Keratinocyte (primary cell): ENCODE data around the gene KCNMA1. TPM values are rescaled to one million over a fixed set of nuclear protein-coding genes. Genes with fewer than 3 reads are reported as not detected.

Source experiments
- DNase-seq: peaks from one replicate; pipeline ENCODE4 v3.0.0-alpha.2; 2011; ENCODE audit warnings: low read depth, missing footprints, low spot score
- FAIRE-seq: peaks from 2 replicates; lab custom pipeline; 2011; peaks lifted over from hg19 to GRCh38; lab: Jason Lieb, UNC
- H2AFZ ChIP-seq: 2 replicates; pipeline ENCODE4 v1.6.0; 2012; ENCODE audit warnings: low read length, control low read depth, inconsistent platforms; ENCODE audit not compliant: control insufficient read depth
- H3K27ac ChIP-seq: 2 replicates; pipeline ENCODE4 v1.5.1; 2011; ENCODE audit warnings: low read length; ENCODE audit not compliant: control insufficient read depth, insufficient read depth
- H3K27me3 ChIP-seq: 3 replicates; pipeline ENCODE4 v1.6.0; 2011; ENCODE audit warnings: low read length; ENCODE audit not compliant: control insufficient read depth, insufficient read depth; ENCODE audit errors: extremely low read depth
- H3K36me3 ChIP-seq, 2 experiments: 2 replicates in 1 of 2; 3 replicates in 1 of 2; pipeline ENCODE4 v1.5.1; 2011; ENCODE audit warnings: low read length in 2 of 2, mild to moderate bottlenecking in 1 of 2; ENCODE audit not compliant: control insufficient read depth in 2 of 2, insufficient read depth in 2 of 2; ENCODE audit errors: extremely low read depth in 1 of 2
- H3K4me1 ChIP-seq: 3 replicates; pipeline ENCODE4 v1.5.1; 2011; ENCODE audit warnings: low read length; ENCODE audit not compliant: control insufficient read depth, insufficient read depth; ENCODE audit errors: extremely low read depth
- H3K4me2 ChIP-seq: 3 replicates; pipeline ENCODE4 v1.6.0; 2011; ENCODE audit warnings: low read depth, low read length; ENCODE audit not compliant: control insufficient read depth, insufficient read depth; ENCODE audit errors: extremely low read depth
- H3K4me3 ChIP-seq, 3 experiments: fragments of 200-600 bp in 1 of 3; sonication (generic) in 1 of 3; 2 replicates in 2 of 3; 3 replicates in 1 of 3; pipeline ENCODE4 v1.5.1; 2011 to 2016; ENCODE audit warnings: low read length in 3 of 3, mild to moderate bottlenecking in 3 of 3, control low read depth in 2 of 3, inconsistent platforms in 1 of 3, low read depth in 1 of 3, mixed read lengths in 1 of 3, mixed run types in 1 of 3, moderate library complexity in 1 of 3; ENCODE audit not compliant: control insufficient read depth in 2 of 3, insufficient read depth in 2 of 3; ENCODE audit errors: extremely low read depth in 1 of 3
- H3K79me2 ChIP-seq: 2 replicates; pipeline ENCODE4 v1.6.0; 2012; ENCODE audit warnings: low read length; ENCODE audit not compliant: control insufficient read depth, insufficient read depth
- H3K9ac ChIP-seq: 3 replicates; pipeline ENCODE4 v1.6.0; 2011; ENCODE audit warnings: low read length; ENCODE audit not compliant: control insufficient read depth, insufficient read depth; ENCODE audit errors: extremely low read depth
- H3K9me1 ChIP-seq: 3 replicates; pipeline ENCODE4 v1.6.0; 2011; ENCODE audit warnings: low read length; ENCODE audit not compliant: control insufficient read depth, insufficient read depth; ENCODE audit errors: extremely low read depth
- H3K9me3 ChIP-seq: 2 replicates; pipeline ENCODE4 v1.5.1; 2012; ENCODE audit warnings: low read depth, low read length; ENCODE audit not compliant: control insufficient read depth
- H4K20me1 ChIP-seq: 3 replicates; pipeline ENCODE4 v1.6.0; 2011; ENCODE audit warnings: low read length; ENCODE audit not compliant: control insufficient read depth, insufficient read depth; ENCODE audit errors: extremely low read depth
- EZH2 ChIP-seq: IDR thresholded peaks from one replicate; pipeline ENCODE4 v1.6.1; 2012; ENCODE audit warnings: inconsistent platforms, mild to moderate bottlenecking, low read length, moderate library complexity
- dilution Hi-C: fragments of 300-500 bp; cut with MboI; formaldehyde crosslinking; loops from one replicate; pipeline ENCODE4 v1.7.0; 2020; ENCODE audit warnings: low sequenced_read_pairs; ENCODE audit not compliant: extremely low pct_ligation_motif_present
- polyA plus RNA-seq, 5 experiments: library from polyadenylated mRNA; depleted of rRNA in 3 of 5; stranded (reverse) in 3 of 5; stranded (forward) in 1 of 5; unstranded in 1 of 5; fragments of >200 nt; gene quantifications; 1 replicate in 1 of 5; 2 replicates in 3 of 5; 3 replicates in 1 of 5; pipeline versions ENCODE4 v1.2.1 to v1.2.3, GENCODE V29; 2011 to 2012; ENCODE audit warnings: missing spikeins in 2 of 5, low read depth in 1 of 5, low replicate concordance in 1 of 5
- TF ChIP-seq, protein P1 (sequence below), 3 experiments: IDR thresholded peaks in 1 of 3; conservative IDR thresholded peaks in 1 of 3; optimal IDR thresholded peaks in 1 of 3; 2 replicates in 2 of 3; 3 replicates in 1 of 3; pipeline versions ENCODE3 to v1.5.1; 2011; ENCODE audit warnings: low read length in 3 of 3, mild to moderate bottlenecking in 3 of 3, moderate library complexity in 2 of 3, control low read depth in 1 of 3, inconsistent platforms in 1 of 3; ENCODE audit not compliant: insufficient read depth in 2 of 3; ENCODE audit errors: extremely low read depth in 1 of 3

KCNMA1 gene
- polyA plus RNA-seq, 1 donor (not counting 4 experiments of a cell fraction or from before 2014, with no cell fraction given): 6.3 TPM

DNA sequence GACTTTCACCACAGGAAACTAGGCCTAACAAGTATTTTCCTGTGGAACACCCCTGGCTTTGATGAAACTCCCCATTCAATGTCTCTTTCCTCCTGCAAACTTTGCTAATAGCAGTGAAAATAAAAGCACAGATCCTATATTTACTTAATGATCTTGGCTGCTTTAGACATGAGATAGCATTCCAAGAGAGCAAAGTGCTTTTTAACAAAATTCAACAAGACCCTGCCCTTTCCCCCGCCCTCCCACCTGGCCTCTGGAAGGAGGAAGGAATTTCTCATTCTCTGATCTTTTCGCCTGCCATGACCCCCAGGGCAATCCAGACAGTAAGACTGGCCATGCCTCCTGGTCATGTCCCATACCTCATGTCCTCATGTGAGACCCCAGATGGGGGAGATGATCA lies 185.7 kb downstream of the KCNMA1 start:
- Histone ChIP-seq H4K20me1 (no peaks in the 10 kb centered on the region), H3K9me1 (no peaks in the 10 kb centered on the region), H3K4me3 (no peak overlapping the region), H3K36me3 (no peaks in the 10 kb centered on the region), H3K27ac (no peak overlapping the region), H3K79me2 (no peaks in the 10 kb centered on the region), H3K4me2 (no peak overlapping the region), H3K9ac (no peak overlapping the region), H3K9me3 (no peaks in the 10 kb centered on the region), H3K27me3 (no peaks in the 10 kb centered on the region), H3K4me1 (no peaks in the 10 kb centered on the region), H2AFZ (no peak overlapping the region)
- TF ChIP-seq, protein P1, sequence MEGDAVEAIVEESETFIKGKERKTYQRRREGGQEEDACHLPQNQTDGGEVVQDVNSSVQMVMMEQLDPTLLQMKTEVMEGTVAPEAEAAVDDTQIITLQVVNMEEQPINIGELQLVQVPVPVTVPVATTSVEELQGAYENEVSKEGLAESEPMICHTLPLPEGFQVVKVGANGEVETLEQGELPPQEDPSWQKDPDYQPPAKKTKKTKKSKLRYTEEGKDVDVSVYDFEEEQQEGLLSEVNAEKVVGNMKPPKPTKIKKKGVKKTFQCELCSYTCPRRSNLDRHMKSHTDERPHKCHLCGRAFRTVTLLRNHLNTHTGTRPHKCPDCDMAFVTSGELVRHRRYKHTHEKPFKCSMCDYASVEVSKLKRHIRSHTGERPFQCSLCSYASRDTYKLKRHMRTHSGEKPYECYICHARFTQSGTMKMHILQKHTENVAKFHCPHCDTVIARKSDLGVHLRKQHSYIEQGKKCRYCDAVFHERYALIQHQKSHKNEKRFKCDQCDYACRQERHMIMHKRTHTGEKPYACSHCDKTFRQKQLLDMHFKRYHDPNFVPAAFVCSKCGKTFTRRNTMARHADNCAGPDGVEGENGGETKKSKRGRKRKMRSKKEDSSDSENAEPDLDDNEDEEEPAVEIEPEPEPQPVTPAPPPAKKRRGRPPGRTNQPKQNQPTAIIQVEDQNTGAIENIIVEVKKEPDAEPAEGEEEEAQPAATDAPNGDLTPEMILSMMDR (optimal IDR thresholded peaks at IDR 0.05 in 1 of 3, IDR thresholded peaks at IDR 0.05 in 1 of 3, conservative IDR thresholded peaks at IDR 0.05 in 1 of 3; ENCODE audit: extremely low read depth in 1 of 3, insufficient read depth in 2 of 3, low read length in 3 of 3): no peak
- TF ChIP-seq EZH2: no peak
- dilution Hi-C loops: no loop called here
- no peak for FAIRE-seq
- no peak for DNase-seq

DNA sequence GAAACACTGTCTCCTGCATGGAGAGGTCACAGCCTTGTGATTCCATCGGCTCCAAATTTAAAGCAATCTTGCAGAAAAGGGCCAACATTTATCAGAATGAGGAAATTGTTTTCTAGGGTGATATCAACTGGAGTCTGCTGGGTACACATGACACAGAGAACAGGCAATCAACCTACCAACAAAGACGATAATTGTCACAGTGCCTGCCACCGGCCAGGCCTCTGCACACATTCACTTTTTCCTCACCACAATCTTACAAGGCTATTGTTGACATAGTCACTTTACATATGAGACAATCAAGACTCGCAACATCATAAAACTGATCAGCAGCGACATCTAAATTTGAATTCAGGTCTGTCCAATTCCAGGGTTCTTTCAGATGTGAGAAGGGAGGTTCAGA lies 189.4 kb downstream of the KCNMA1 start:
- Histone ChIP-seq H3K4me1 (no peaks in the 10 kb centered on the region), H2AFZ (no peak overlapping the region), H4K20me1 (no peaks in the 10 kb centered on the region), H3K79me2 (no peaks in the 10 kb centered on the region), H3K9ac (no peak overlapping the region), H3K27me3 (no peaks in the 10 kb centered on the region), H3K4me2 (no peak overlapping the region), H3K36me3 (no peaks in the 10 kb centered on the region), H3K9me3 (no peaks in the 10 kb centered on the region), H3K4me3 (no peak overlapping the region), H3K9me1 (no peaks in the 10 kb centered on the region), H3K27ac (no peak overlapping the region)
- TF ChIP-seq, protein P1 (optimal IDR thresholded peaks at IDR 0.05 in 1 of 3, IDR thresholded peaks at IDR 0.05 in 1 of 3, conservative IDR thresholded peaks at IDR 0.05 in 1 of 3; ENCODE audit: extremely low read depth in 1 of 3, insufficient read depth in 2 of 3, low read length in 3 of 3): no peak
- no peak for TF ChIP-seq EZH2
- DNase-seq (no peak), FAIRE-seq (no peak)
- dilution Hi-C loops: no loop called here
